Stomach smooth muscle (tissue), 2 donors: Measurements from ENCODE around the gene ATXN1.

Experiments used
- H3K27ac ChIP-seq: one replicate; pipeline ENCODE4 v1.7.0; 2013; ENCODE audit warnings: mild to moderate bottlenecking, low read length, inconsistent platforms
- H3K27me3 ChIP-seq, 2 donors: one replicate each; pipeline ENCODE4 v1.7.0; 2013; ENCODE audit warnings: low read length in 2 of 2; ENCODE audit not compliant: insufficient read depth in 2 of 2, control insufficient read depth in 1 of 2
- H3K36me3 ChIP-seq, 2 donors: one replicate each; pipeline ENCODE4 v1.7.0; 2013; ENCODE audit warnings: low read length in 2 of 2; ENCODE audit not compliant: control insufficient read depth in 2 of 2, insufficient read depth in 2 of 2
- H3K4me1 ChIP-seq: one replicate; pipeline ENCODE4 v1.7.0; 2013; ENCODE audit warnings: low read length; ENCODE audit not compliant: control insufficient read depth, insufficient read depth
- H3K4me3 ChIP-seq, 2 donors: one replicate each; pipeline ENCODE4 v1.7.0; 2013; ENCODE audit warnings: low read length in 2 of 2
- H3K9ac ChIP-seq, 2 donors: one replicate each; pipeline ENCODE4 v1.7.0; 2013; ENCODE audit warnings: low read length in 2 of 2, mild to moderate bottlenecking in 1 of 2
- H3K9me3 ChIP-seq, 2 donors: one replicate each; pipeline ENCODE4 v1.7.0; 2013; ENCODE audit warnings: low read length in 2 of 2; ENCODE audit not compliant: control insufficient read depth in 2 of 2
- donor health status: healthy.
- donor health status: Pancreatic carcinoma.

Gene ATXN1

DNA sequence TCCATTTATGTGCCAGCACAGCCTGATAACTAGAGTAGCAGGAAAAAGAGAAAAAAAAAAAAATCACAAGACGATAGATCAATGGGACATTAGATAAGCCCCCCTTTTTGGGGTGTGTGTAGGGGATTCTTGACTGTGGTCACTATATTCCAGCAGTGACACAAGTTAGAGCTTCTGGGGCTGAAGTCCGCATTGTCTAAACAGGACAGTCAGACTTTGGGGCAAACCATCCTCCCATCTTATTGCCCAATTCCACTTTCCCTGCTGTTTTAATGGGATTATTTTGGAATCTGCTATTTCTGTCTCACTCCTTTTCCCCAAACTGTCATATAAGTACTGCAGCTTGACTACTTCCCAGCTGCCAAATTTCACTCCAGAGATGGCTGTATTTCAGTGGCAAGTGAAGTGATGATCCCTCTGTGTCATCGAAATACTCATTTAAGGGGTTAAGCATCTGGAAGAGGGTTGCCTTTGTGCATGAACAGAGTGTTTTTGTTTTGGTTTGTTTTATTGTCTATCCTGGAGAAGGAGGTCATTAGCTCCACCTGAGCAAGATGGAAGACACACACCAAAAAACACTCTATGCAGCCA is 182.5 kb downstream of the ATXN1 start:
- Histone ChIP-seq H3K9ac (no peak overlapping the region), H3K4me1 (no peaks in the 10 kb centered on the region), H3K27ac (no peak overlapping the region), H3K9me3 (no peaks in the 10 kb centered on the region), H3K36me3 (peaks cover 5% of the 10 kb centered on the region in 2 donors), H3K27me3 (no peaks in the 10 kb centered on the region), H3K4me3 (no peak overlapping the region)

DNA sequence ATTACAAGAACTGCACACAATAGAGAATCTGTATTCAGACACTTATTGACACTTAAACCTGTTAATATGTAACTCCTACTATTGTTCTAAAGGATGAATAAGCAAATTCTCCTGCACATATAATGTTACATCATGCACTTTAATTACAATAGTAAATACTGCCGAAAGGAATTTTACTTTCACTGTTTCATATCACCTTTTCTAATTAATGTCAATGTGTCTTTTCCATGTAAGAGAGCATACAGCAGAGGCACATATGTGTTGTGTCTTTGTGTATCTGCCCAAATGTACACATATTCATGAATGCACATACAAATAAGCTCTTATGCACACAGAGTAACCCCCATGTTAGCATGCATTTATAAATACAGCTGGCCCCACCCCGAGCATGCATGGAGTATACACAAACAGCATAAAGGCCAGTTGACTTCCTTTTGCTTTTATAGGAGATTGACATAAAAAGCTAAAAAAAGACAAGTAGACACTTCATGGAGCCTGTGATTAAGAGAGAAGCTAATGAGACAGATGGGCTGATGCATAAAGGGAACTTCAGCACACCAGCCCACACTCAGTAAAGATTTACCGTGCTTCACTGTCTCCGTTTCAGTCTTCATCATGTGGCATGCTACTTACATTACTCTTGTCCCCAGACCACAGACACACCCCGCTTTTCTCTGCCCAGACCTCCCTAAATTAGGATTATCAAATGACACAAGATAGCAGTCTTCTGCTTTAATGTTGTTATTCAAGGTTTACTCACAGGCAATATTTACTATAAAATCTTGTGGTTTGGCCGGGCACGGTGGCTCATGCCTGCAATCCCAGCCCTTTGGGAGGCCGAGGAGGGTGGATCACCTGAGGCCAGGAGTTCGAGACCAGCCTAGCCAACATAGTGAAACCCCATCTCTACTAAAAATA is 184.6 kb downstream of the ATXN1 start:
- Histone ChIP-seq H3K27ac (no peak overlapping the region), H3K4me3 (no peak overlapping the region)

DNA sequence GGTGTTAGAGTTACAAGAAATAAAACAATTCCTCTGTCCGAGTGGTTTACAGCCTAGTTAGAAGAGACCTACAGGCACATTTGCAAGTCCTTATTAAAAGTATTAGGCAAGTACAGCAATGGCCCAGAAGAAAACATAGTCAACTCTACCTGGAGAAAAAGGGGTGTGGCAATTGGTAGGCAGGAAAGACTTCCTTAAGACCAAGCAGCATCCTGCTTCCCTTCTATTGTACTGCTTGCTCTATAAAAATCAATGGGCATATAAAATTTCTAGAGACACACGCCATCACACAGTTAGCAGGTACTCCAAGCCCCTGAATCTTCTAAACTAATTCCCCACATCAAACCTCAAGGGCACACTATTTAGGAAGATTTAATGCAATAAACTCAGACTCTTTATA is 185.6 kb downstream of the ATXN1 start:
- no peaks in the 10 kb centered on the region for H3K9me3 ChIP-seq
- no peak overlapping the region for H3K4me3 ChIP-seq
- no peaks in the 10 kb centered on the region for H3K36me3 ChIP-seq
- H3K4me1 ChIP-seq: no peaks in the 10 kb centered on the region
- no peak overlapping the region for H3K9ac ChIP-seq
- H3K27ac ChIP-seq: no peak overlapping the region
- no peaks in the 10 kb centered on the region for H3K27me3 ChIP-seq

More for the DNA sequence above, 184.6 kb downstream of the ATXN1 start:
- Histone ChIP-seq H3K9ac (no peak overlapping the region), H3K27me3 (no peaks in the 10 kb centered on the region), H3K36me3 (no peaks in the 10 kb centered on the region), H3K9me3 (no peaks in the 10 kb centered on the region), H3K4me1 (no peaks in the 10 kb centered on the region)

DNA sequence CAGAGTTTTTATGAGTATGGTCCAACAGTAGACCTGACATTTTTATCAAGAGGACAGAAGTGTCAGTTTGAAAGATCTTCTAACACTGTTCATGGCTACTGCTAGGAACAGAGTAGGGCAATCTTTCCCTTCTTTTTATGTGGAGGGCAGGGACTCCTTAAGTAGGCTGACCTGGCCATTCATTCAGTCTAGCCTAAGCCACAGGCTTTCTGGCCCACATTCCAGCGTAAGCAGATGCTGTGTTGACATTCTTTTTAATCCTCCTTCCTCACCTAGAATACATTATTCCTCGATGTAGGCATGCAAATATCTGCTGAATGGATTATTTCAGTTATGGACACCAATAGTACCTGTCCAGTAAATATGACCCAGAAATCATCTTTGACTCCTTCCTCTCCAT is 188.3 kb downstream of the ATXN1 start:
- no peaks in the 10 kb centered on the region for H3K27me3 ChIP-seq
- no peak overlapping the region for H3K4me3 ChIP-seq
- no peak overlapping the region for H3K9ac ChIP-seq
- H3K27ac ChIP-seq: no peak overlapping the region
- no peaks in the 10 kb centered on the region for H3K36me3 ChIP-seq
- no peaks in the 10 kb centered on the region for H3K4me1 ChIP-seq
- no peaks in the 10 kb centered on the region for H3K9me3 ChIP-seq

DNA sequence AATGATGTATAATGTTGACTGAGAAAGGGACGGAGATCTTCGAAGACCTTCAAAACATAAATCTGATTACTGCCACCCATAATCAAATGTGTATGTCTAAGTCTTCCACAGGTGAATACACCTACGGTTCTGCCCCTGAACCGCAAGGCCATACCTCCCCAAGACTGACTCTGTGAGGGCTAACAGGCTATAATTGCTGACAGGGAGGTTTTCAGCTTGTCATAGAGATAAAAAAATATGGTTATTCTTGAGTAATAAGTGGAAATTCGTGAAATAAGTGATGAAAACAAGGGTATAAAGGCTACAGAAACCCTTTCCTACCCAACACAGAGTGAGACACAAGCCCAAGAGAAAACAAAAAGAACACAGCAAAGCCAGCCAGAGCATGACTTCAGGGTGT is 188.9 kb downstream of the ATXN1 start:
- Histone ChIP-seq H3K4me1 (no peaks in the 10 kb centered on the region), H3K36me3 (no peaks in the 10 kb centered on the region), H3K9me3 (no peaks in the 10 kb centered on the region), H3K4me3 (no peak overlapping the region), H3K27me3 (no peaks in the 10 kb centered on the region), H3K27ac (no peak overlapping the region), H3K9ac (no peak overlapping the region)

DNA sequence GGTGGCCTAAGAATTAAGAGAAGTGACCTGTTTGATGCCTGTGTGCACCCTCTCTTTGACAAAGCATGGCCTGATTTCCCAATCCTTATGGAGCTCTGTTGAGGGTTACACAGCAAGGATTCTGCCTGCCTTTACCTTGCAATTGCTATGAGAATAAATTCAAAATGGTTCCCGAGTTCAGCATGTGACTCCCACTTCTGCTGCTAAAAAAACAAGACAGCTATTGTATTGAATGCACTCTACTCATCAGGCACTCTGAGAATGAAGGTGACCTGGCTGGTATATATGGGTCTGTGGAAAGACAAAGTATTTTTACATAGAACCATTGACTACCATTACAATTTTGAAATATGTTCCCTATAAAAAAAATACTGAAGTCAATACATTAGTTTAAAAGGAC is 190.3 kb downstream of the ATXN1 start:
- Histone ChIP-seq H3K27me3 (no peaks in the 10 kb centered on the region), H3K27ac (no peak overlapping the region), H3K9ac (no peak overlapping the region), H3K36me3 (no peaks in the 10 kb centered on the region), H3K4me1 (no peaks in the 10 kb centered on the region), H3K4me3 (no peak overlapping the region), H3K9me3 (no peaks in the 10 kb centered on the region)

DNA sequence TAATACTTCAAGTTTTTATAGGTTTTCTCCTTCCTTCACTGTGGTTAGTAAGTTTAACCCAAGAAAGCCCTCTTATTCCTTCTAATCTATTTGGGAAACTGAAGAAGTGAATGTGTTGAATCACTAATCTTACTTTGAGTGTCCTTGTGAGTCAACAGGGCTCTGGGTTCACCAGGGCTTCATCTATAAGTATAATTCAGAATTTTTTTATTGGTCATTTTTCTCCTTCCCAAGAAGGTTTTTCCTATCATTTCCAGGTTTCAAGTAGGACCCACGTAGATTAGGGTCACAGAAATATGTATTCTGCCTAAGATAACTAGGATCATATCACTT is 191.1 kb downstream of the ATXN1 start:
- Histone ChIP-seq H3K4me1 (no peaks in the 10 kb centered on the region), H3K4me3 (no peak overlapping the region), H3K9ac (no peak overlapping the region), H3K27me3 (no peaks in the 10 kb centered on the region), H3K36me3 (no peaks in the 10 kb centered on the region), H3K27ac (no peak overlapping the region), H3K9me3 (no peaks in the 10 kb centered on the region)

DNA sequence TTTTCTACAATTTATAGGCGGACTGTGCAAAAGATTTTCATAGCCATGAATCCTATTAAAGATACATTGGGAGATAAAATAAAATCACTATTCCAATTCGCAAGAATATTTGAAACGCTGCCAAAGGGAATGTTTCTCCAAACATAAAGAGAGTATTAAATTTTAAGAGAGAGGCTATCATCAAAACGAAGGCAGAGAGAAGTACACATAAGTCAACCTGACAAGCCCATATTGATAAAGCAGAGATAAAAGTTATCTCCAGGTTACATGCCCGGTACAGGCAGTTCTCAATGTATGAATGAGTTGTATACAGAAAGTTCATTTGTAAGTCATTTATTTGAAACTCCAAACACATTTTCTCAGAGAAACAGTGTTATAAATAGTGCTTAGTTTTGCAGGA is 193.1 kb downstream of the ATXN1 start:
- no peak overlapping the region for H3K9ac ChIP-seq

DNA sequence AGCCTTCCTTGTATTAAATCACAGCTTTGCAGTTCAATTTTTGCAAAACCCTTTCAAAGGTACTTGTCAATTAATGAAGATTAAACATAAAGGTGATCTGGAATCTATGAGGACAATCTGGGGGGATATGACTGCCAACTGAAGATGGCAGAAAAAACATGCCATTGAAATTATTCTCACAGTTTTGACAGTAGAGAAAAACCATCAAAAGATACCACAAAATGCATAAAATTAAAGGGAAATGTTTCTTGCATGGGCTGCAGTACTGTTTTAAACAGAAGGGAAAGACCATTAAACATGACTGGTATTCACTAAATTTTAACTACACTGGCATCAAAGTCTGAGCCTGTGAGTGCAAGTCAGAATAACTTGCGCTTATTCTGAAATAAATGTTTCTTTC is 194.2 kb downstream of the ATXN1 start:
- H3K27ac ChIP-seq: no peak overlapping the region
- H3K9me3 ChIP-seq: no peaks in the 10 kb centered on the region
- no peaks in the 10 kb centered on the region for H3K36me3 ChIP-seq
- no peaks in the 10 kb centered on the region for H3K4me1 ChIP-seq
- H3K9ac ChIP-seq: no peak overlapping the region
- no peaks in the 10 kb centered on the region for H3K27me3 ChIP-seq
- H3K4me3 ChIP-seq: no peak overlapping the region

More for the DNA sequence above, 193.1 kb downstream of the ATXN1 start:
- no peaks in the 10 kb centered on the region for H3K9me3 ChIP-seq
- no peak overlapping the region for H3K4me3 ChIP-seq
- no peak overlapping the region for H3K27ac ChIP-seq
- no peaks in the 10 kb centered on the region for H3K36me3 ChIP-seq
- no peaks in the 10 kb centered on the region for H3K4me1 ChIP-seq
- no peaks in the 10 kb centered on the region for H3K27me3 ChIP-seq

DNA sequence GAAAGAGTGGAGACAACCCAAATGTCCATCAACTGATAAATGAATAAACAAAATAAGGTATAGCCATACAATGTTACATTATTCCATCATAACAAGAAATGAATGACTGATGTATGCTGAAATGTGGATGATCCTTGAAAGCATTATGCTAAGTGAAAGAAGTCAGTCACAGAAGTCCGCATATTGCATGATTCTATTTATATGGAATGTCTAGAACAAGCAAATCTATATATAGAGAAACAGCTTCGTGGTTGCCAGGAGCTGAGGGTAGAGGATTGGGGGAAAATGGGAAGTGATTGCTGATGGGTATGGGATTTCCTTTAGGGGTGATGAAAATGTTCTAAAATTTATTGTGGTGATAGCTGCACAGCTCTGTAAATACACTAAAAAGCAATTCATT is 196.8 kb downstream of the ATXN1 start:
- no peaks in the 10 kb centered on the region for H3K36me3 ChIP-seq
- H3K4me3 ChIP-seq: no peak overlapping the region
- H3K27ac ChIP-seq: no peak overlapping the region
- no peaks in the 10 kb centered on the region for H3K9me3 ChIP-seq
- no peaks in the 10 kb centered on the region for H3K27me3 ChIP-seq
- H3K9ac ChIP-seq: no peak overlapping the region
- H3K4me1 ChIP-seq: no peaks in the 10 kb centered on the region

DNA sequence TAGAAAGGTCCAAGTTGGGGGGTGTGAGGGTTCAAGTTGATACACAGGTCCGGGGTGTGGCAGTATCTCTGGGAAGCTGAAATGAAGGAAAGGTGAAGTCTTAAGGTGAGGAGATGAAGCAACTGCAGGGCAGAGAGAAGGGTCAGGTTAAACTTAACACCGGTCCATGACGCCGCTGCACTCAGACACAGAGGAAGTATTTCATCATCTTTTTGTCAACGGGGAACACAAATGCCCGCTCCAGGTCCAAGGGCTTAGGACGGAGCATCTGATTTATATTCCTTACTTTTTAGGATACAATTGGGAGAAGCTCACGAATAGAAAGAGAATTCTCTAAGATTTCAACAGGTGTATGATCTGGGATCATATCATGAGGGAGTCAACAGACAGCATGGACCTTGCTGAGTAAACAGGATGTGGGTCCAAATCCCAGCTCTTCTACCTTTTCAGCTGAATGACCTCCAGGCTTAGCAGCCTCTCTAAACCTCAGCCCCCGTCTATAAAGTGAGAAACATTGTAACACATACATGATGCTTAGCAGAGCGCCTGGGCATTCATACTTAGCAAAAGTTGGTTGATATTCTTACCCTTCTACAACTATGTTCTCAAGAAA is 197.5 kb downstream of the ATXN1 start:
- Histone ChIP-seq H3K36me3 (no peaks in the 10 kb centered on the region), H3K27me3 (no peaks in the 10 kb centered on the region), H3K9ac (no peak overlapping the region), H3K4me3 (no peak overlapping the region), H3K4me1 (no peaks in the 10 kb centered on the region), H3K27ac (no peak overlapping the region), H3K9me3 (no peaks in the 10 kb centered on the region)
